ENCODE data around the gene NDUFAF7.

- TF ChIP-seq, protein P1, sequence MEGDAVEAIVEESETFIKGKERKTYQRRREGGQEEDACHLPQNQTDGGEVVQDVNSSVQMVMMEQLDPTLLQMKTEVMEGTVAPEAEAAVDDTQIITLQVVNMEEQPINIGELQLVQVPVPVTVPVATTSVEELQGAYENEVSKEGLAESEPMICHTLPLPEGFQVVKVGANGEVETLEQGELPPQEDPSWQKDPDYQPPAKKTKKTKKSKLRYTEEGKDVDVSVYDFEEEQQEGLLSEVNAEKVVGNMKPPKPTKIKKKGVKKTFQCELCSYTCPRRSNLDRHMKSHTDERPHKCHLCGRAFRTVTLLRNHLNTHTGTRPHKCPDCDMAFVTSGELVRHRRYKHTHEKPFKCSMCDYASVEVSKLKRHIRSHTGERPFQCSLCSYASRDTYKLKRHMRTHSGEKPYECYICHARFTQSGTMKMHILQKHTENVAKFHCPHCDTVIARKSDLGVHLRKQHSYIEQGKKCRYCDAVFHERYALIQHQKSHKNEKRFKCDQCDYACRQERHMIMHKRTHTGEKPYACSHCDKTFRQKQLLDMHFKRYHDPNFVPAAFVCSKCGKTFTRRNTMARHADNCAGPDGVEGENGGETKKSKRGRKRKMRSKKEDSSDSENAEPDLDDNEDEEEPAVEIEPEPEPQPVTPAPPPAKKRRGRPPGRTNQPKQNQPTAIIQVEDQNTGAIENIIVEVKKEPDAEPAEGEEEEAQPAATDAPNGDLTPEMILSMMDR (conservative IDR thresholded peaks at IDR 0.05): no peak
- TF ChIP-seq EZH2 (IDR thresholded peaks at IDR 0.05; ENCODE audit: low read depth): no peak
These were observed 49.5 kb upstream of the NDUFAF7 start for GRCh38 chr2:37181726-37182684.

Data from PC-9 (cell line).